ENCODE measurements around the gene FAM53A.
"Not testable (repeated sequence)": the region's sequence is repeated elsewhere in the genome, so short reads cannot be mapped to it uniquely, and the experiment has no call there.

The FAM53A gene

GRCh38 chr4:1658146-1658545 lies 26.0 kb downstream of the FAM53A start:
- DNase-seq = no peak

DNA sequence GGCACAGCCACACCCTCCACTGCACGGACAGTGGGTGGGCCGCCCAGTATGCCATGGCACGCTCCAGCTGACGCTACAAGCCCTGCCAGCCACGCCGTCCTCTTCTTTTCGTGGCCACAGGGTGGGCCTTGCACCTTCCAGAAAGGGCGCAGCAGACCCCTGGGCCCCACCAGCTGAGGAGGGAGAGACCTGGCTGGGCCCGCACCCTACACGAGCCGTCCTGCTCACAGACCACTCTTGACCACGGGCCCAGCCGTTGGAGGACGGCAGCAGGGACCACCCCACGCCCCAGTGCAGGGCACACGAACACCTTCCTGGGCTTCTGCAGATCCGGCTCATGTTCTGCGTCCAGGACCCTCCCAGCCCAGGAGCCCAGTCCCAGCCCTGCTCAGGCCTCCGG lies 27.1 kb downstream of the FAM53A start:
- DNase-seq = no peak

DNA sequence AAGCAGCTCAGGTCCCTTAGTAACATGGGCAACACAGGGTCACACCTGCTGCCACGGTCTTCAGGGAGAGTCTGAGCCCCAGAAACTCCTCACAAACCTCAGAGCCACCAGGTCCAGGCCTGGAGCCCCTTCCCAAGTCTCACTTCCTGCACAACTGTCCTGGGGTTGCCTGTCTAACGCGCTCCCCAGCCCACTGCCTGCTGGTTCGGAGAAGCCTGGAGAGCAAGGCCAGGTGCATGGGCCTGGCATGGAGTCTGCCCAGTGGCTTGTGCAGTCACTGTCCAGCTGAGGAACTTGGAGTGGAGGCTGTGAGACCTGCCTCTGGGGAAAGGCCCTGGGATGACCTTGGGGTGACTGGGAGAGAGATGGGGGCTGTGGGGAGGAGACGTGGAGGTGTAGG lies 28.0 kb downstream of the FAM53A start:
- no peak for DNase-seq

- DNase-seq = no peak
Observed at GRCh38 chr4:1655676-1656075, 28.4 kb downstream of the FAM53A start.

DNA sequence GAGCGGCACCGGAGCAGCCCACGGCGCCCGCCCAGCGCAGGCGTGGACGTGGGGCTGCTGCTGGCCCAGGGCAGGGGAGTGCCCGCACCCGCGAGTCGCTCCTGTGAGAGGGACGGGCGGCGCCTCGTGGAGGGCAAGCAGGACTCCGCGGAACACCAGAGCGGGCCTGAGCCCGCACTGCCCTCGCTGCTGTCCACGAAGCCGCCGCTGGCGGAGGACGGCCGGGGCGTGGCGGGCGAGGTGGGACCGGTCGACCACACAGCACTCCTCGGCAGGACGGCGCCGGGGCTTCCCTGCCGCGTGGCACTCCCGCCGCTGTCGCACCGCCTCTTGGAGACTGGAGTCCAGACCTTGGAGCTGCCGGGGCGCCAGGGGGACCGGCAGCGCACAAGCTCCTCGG lies 29.0 kb downstream of the FAM53A start:
- DNase-seq = no peak

GRCh38 chr4:1654216-1654955 lies 29.7 kb downstream of the FAM53A start:
- DNase-seq = no peak

DNA sequence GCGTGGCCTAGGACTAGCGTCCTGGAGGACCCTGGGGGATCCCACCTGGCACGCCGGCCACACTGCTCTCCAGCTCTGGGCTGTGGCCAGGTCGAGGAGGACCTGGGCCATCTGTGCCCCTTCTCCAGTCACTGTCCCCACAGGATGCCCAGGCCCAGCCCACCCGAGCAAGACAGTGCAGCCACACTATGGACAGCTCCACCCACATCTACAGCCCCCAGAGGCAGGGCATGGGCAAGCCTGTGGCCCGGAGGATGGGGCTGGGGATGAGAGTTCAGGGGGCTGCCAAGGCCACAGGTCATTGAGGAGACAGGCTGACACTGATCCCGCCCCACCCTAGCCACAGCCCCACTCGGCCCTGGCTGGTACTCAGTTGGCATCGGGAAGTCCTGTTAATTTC lies 30.3 kb downstream of the FAM53A start:
- DNase-seq = no peak

GRCh38 chr4:1652088-1652487 lies 32.0 kb downstream of the FAM53A start:
- DNase-seq = no peak

- no peak for DNase-seq
Observed at GRCh38 chr4:1651609-1652008, 32.5 kb downstream of the FAM53A start.

DNA sequence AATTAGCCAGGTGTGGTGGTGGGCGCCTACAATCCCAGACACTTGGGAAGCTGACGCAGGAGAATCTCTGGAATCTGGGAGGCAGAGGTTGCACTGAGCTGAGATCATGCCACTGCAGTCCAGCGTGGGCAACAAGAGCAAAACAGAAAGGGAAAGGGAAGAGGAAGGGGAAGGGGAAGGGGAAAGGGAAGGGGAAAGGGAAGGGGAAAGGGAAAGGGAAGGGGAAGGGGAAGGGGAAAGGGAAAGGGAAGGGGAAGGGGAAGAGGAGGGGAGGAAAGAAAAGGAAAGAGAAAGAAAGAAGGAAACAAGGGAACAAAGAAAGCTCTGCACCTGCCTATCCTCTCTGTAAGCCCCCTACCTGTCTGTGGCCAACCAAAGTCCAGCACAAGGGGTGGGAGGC lies 35.2 kb downstream of the FAM53A start:
- no peak for DNase-seq

GRCh38 chr4:1647432-1647831 lies 36.7 kb downstream of the FAM53A start:
- no peak for DNase-seq

DNA sequence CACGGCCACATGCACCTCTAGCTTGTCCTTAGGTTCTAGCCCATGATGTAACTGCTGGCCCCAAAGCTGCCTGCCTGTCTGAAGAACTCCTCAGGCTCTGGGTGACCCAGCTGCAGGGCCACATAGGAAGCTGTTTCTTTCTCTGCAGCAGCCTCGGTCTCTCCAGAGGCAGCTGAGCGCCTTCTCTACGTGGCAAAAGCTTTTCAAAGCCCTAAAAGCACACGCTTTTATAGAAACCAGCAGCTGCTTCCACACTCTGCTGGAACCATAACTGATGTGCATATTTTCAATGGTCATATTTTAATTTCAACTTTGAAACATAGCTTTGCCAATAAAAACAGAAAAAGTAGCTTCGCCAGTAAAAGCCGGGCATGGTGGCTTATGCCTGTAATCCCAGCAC lies 37.4 kb downstream of the FAM53A start:
- DNase-seq = no peak

GRCh38 chr4:1644891-1645657 lies 39.0 kb downstream of the FAM53A start:
- peak; percentile 83 for DNase-seq

- DNase-seq = no peak
Observed at GRCh38 chr4:1643971-1644735, 40.0 kb downstream of the FAM53A start.

DNA sequence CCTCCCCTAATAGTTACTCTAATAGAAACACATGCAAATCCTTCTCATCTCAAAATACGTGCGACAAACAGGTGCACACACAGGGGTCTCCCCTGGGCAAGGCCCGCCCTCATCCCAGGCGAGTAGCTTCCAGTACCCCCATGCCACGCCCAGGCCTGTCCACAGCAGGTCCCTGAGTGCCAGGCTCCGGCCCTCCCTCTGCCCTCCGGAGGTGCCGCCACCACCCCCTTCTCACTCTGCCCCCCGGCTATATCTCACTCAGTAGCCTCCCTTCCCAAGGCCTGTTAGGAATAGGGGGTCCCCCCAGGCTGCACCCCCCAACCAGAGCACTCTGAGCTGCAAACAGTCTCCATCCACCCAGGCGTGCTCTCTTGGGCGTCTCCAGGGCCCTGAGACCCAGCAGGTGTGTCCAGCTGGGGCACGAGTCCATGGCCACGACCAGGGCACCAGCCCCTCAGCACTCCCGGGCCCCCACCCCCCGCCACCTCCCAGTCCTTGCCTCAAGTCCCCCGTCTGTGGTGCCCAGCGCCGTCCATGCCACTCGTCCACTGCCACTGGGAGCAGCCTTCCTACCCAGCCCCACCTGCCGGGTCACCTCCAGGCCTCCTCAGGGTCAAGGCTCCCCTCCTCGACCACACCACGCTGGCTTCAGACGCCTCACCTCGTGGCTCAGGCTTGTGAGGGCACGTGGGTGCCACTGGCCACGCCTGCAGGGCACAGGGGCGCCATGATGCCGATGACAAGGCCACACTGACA lies 41.7 kb downstream of the FAM53A start:
- DNase-seq = no peak

- no peak for DNase-seq
Observed at GRCh38 chr4:1641671-1642070, 42.4 kb downstream of the FAM53A start.

GRCh38 chr4:1640716-1641503 lies 43.2 kb downstream of the FAM53A start:
- DNase-seq = not testable (repeated sequence)

DNA sequence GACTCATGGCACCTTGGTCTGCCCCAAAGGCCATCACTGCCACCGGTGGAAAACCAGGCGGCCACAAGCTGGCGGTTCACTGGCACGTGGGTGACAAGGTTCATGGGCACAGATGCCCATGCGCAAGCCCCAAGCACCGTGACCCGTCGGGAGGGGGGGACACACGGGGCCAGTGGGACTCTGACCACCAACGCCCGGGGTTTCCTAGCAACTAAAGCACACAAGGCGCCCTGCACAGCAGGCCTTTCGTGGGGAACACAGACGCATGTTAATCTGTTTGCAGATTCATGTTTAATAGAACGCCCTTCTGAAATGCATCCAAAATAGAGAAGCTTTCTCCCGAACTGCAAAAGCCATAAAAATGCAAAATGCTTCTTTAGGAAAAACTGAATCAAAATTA lies 43.9 kb downstream of the FAM53A start:
- DNase-seq = no peak

DNA sequence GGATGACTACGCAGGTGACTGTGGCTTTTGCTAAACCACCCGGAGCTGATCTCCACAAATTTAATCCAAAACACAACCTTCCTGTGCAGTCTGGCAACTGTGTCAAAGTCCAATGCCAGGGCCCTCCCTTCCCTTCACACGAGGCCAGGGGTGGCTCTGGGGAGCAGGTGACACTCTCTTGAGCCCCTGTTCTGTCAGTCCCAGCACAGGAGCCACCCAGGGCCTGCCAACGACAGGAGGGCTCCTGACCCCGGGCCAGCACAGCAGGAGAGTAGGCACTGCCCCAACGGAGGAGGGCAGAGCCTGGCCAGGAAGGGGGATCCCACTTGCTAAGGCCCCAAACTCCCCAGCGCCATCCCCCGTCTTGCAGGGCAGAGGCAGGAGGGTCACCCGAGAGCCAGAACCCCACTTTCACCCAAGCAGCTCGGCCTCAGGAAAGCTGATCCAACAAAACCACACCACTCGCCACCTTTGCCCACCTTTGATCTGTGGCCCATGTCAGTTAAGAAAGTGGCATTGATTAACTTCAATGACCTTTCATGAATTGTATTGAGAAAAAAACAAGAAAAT lies 44.7 kb downstream of the FAM53A start:
- DNase-seq = no peak

DNA sequence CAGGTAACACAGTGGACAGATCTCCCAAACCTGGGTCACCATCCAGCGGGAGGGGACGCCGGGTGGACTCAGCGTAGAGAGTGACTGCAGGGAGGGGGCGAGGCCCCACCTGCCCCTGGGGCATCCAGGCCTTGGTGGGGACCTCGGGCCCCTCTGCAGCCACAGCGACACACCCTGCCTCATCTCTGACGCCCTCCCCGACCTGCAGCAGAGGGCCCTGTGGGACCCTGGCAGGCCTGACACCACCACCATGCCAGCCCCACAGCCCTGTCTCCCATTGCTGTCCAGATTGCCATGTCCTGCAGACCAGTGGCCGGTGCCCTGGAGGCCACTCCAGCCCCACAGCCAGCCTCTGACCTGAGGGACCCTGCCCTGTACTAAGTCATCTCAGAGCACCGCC lies 45.2 kb downstream of the FAM53A start:
- no peak for DNase-seq

GRCh38 chr4:1638272-1638598 lies 45.9 kb downstream of the FAM53A start:
- DNase-seq = no peak
